Cardiac fibroblast (primary cell): ENCODE measurements around the gene PTPRN2.

ENCODE experiments used
- DNase-seq, 2 donors: peaks; one replicate each; pipeline versions ENCODE4 v3.0.0 to v3.0.0-alpha.2; 2010; ENCODE audit warnings: low read depth in 2 of 2
- H3K4me3 ChIP-seq, 2 donors: replicated peaks in 1 of 2; 1 replicate in 1 of 2; 2 replicates in 1 of 2; pipeline ENCODE4 v1.5.1; 2011; ENCODE audit warnings: low read depth in 2 of 2, low read length in 2 of 2, mild to moderate bottlenecking in 2 of 2, moderate library complexity in 1 of 2
- CTCF ChIP-seq: IDR thresholded peaks from one replicate; pipeline ENCODE4 v1.5.1; 2011; ENCODE audit warnings: low read depth, mild to moderate bottlenecking, low read length, inconsistent platforms

The PTPRN2 gene

DNA sequence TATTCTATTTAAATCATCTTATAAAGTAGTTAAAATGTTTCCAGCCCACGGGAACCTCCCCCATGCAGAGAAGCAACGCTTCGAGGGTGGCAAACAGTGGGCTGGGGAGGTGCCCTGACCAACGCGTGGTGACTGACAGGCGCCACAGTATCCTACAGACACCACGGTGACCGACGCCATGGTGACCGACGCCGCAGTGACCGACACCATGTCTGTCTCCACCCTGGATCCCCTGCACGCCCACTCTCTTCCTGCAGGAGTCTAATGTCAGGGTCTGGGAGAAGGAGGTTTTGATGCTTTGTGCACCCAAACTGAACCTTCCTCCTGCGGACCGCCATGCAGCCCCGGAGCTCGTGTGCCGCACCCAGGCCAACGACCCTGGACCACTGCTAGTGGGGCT lies 464.4 kb downstream of the PTPRN2 start:
- DNase-seq: no peak
- no peak overlapping the region for H3K4me3 ChIP-seq
- TF ChIP-seq CTCF: no peak

- no peak for DNase-seq
- no peak for TF ChIP-seq CTCF
- H3K4me3 ChIP-seq: no peak overlapping the region
These were observed 466.1 kb downstream of the PTPRN2 start for GRCh38 chr7:158121441-158122045.

GRCh38 chr7:158120716-158121115 lies 466.9 kb downstream of the PTPRN2 start:
- no peak overlapping the region for H3K4me3 ChIP-seq
- TF ChIP-seq CTCF: no peak
- DNase-seq: no peak

DNA sequence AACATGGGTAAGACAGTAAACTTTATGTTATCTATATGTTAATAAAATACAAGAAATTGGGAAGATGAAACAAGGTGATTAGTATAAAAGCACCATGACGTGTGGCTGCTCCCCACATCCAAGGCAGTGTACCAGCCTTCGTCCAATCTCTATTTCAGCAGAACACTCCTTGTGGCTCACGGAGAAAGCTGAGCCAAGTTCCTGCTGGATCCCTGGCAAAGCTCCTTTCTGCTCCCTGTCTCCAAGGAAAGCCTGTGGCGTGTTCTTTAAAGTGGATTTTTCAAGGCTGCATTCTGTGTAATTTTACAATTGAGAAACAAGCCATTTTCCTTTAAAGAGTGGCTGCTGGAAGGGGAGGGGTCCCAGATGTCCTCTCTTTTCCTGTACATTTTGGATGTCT lies 467.3 kb downstream of the PTPRN2 start:
- no peak for DNase-seq
- no peak for TF ChIP-seq CTCF
- no peak overlapping the region for H3K4me3 ChIP-seq

DNA sequence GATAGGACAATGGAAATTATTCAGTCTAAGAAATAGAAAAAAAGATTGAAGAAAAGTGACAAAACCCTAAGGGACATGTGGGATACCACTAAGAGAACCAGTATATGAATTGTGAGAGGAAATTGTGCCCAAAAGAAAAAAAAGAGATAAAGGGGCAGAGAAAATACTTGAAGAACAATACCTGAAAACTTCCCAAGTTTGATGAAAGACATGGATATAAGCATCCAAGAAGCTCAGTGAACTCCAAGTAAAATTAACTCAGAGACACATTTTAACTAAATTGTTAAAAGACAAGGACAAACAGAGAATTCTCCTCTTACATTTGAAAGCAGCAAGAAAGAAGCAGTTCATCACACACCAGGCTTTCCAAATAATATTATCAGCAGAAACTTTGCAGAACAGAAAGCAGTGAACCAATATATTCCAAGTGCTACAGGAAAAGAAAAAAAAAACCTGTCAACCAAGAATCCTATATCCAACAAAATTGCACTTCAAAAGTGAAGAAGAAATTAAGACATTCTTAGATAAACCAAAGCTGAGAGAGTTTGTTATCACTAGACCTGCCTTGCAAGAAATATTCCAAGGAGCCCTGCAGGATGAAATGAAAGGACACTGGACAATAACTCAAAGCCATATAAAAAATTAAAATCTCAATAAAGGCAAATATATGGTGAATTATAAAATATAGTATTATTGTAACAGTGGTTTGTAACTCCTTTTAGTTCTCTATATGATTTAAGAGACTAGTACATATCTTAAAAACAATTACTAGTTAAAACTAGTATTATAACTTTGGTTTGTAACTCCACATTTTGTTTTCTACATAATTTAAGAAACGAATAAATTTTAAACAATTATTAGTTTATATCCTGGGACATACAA lies 470.0 kb downstream of the PTPRN2 start:
- DNase-seq: no peak
- no peak overlapping the region for H3K4me3 ChIP-seq
- no peak for TF ChIP-seq CTCF

GRCh38 chr7:158116235-158116634 lies 471.4 kb downstream of the PTPRN2 start:
- no peak for DNase-seq
- H3K4me3 ChIP-seq: no peak overlapping the region
- no peak for TF ChIP-seq CTCF
